GM12873 (cell line): ENCODE measurements around the gene SNTG2.

Experiments
- CTCF ChIP-seq: IDR thresholded peaks from 2 replicates; pipeline ENCODE4 v1.5.1; 2012; ENCODE audit warnings: low read depth, mild to moderate bottlenecking, moderate library complexity, low read length, control low read depth; ENCODE audit not compliant: insufficient read depth; ENCODE audit errors: missing control alignments

SNTG2 gene

GRCh38 chr2:1350111-1350510, 399.5 kb downstream of the SNTG2 start:
- no peak for TF ChIP-seq CTCF

GRCh38 chr2:1353124-1353523, 402.5 kb downstream of the SNTG2 start:
- no peak for TF ChIP-seq CTCF

- no peak for TF ChIP-seq CTCF
Observed at GRCh38 chr2:1353543-1353942, 402.9 kb downstream of the SNTG2 start.

DNA sequence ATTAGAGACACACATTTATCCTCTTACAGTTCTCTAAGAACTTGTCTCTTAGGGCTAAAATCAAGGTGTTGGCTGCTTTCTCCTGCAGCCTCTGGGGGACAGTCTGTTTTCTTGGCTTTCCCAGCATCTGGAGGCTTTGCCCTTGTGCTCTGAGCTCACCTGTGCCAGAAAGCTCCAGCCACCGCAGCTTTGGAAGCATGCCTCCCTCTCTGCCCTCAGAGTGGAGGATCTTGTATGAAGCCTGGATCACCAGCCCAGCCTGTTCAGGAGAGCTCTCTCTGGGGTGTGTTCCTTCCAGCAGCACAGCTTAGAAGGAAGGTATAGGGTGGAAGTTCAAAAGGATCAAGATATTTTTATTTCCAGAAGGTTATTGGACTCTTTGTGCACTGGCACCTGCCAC, 409.5 kb downstream of the SNTG2 start:
- no peak for TF ChIP-seq CTCF

DNA sequence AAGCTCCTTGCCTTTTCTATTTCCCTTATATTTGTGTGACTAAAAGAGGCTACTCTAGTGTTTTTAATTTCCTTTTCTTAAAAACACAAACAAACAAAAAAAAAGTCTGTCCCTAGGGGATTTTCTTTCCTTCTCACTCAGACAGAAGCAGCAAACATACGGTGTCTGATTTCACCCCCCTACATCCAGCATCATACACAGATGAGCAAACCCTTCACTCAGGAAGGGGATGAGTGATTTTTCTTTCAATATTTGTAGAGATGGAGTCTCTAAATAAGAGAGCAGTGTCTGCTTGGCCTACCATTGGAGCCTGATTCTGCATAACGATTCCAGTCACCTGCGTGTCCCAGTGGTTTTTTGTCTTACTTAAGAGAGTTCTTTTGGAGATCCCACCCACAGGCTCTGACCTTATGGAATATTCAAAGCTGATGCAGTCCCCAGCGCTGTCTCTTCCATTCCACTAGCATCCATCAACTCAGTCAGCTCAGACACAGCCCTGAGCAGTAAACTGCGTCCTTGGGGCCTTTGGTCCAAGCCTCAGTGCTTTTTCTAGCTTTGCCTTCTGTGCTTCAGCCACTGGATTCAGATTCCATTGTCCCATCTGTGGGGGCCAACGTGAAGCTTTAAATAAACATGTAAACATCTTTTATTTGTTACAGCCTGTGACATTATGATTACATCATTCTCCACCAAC, 410.1 kb downstream of the SNTG2 start:
- no peak for TF ChIP-seq CTCF

GRCh38 chr2:1363367-1363766, 412.7 kb downstream of the SNTG2 start:
- TF ChIP-seq CTCF, result no peak

DNA sequence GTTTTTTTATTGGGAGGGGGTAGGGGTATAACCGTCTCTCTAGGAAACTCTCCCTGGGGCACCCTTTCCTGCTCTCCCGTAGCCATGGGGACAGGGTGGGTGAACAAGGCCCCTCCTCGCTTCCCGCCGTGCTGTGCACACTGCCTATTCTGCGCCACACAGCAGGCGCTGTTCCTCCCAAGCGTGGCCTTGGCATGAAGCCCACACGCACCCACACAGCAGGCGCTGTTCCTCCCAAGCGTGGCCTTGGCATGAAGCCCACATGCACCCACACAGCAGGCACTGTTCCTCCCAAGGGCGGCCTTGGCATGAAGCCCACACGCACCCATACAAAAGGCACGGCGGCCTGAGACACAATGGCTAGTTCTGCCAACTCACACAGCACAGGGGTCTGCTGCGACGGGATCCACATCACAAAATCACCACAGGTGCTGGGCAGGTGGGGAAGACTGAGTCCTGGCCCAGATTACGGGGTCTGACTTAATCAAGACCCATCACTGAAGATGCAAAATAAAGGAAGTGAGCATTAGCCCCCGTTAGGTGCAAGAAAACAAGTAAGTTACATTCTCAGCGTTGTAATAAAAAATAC, 416.0 kb downstream of the SNTG2 start:
- no peak for TF ChIP-seq CTCF
